Astrocyte (in vitro differentiated cells and primary cell): ENCODE results near the gene AFF3.

Source experiments
- EZH2 ChIP-seq: IDR thresholded peaks from 2 replicates; pipeline ENCODE4 v1.6.1; 2012; ENCODE audit warnings: mild to moderate bottlenecking, low read length, inconsistent platforms; ENCODE audit not compliant: insufficient read depth
- TF ChIP-seq, protein P1 (sequence below): IDR thresholded peaks from 2 replicates; pipeline ENCODE4 v1.5.1; 2011; ENCODE audit warnings: low read depth, mild to moderate bottlenecking, inconsistent platforms, low read length, moderate library complexity; ENCODE audit not compliant: insufficient read depth

DNA sequence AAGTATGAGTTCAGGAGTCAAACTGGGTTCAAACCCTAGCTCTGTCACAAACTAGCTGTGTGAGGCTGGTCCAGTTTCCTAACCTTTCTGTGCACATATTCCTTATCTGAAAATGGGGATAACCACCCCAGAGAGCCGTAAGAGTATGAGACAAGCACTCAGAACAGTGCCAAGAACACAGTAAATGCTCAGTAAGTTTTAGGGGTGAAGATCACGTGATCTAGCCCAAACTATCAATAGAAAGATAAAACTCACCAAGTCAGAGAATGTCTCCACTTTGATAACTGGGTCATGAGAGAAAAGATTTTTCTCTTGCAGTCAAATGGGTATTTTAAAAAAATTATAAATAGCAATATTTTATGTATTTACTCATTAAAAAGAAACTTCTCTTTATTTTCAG is 433.2 kb downstream of the AFF3 start:
- TF ChIP-seq, protein P1, sequence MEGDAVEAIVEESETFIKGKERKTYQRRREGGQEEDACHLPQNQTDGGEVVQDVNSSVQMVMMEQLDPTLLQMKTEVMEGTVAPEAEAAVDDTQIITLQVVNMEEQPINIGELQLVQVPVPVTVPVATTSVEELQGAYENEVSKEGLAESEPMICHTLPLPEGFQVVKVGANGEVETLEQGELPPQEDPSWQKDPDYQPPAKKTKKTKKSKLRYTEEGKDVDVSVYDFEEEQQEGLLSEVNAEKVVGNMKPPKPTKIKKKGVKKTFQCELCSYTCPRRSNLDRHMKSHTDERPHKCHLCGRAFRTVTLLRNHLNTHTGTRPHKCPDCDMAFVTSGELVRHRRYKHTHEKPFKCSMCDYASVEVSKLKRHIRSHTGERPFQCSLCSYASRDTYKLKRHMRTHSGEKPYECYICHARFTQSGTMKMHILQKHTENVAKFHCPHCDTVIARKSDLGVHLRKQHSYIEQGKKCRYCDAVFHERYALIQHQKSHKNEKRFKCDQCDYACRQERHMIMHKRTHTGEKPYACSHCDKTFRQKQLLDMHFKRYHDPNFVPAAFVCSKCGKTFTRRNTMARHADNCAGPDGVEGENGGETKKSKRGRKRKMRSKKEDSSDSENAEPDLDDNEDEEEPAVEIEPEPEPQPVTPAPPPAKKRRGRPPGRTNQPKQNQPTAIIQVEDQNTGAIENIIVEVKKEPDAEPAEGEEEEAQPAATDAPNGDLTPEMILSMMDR = no peak
- no peak for TF ChIP-seq EZH2
